Breast epithelium (tissue), 4 donors: ENCODE measurements around the gene RETREG1. TPM values are rescaled to one million over a fixed set of nuclear protein-coding genes. Genes with fewer than 3 reads are reported as not detected.

Experiments used
- DNase-seq, 2 donors: peaks; one replicate each; pipeline ENCODE4 v3.0.0-alpha.2; 2019; ENCODE audit warnings: low spot score in 2 of 2
- H3K27ac ChIP-seq, 2 donors: fragments of 200-600 bp; sonication (generic) in 1 of 2; one replicate each; pipeline ENCODE4 v1.5.1; 2016 to 2019; ENCODE audit warnings: mild to moderate bottlenecking in 1 of 2
- H3K27me3 ChIP-seq, 2 donors: fragments of 200-600 bp; sonication (generic) in 1 of 2; one replicate each; pipeline versions ENCODE4 v1.5.1 to v1.6.0; 2017 to 2019; ENCODE audit warnings: control low read depth in 1 of 2, mild to moderate bottlenecking in 1 of 2
- H3K36me3 ChIP-seq: fragments of 200-600 bp; one replicate; pipeline ENCODE4 v1.5.1; 2019
- H3K4me1 ChIP-seq, 2 donors: fragments of 200-600 bp; sonication (generic); one replicate each; pipeline ENCODE4 v1.5.1; 2016 to 2019; ENCODE audit warnings: control low read depth in 1 of 2
- H3K4me3 ChIP-seq, 3 donors: fragments of 200-600 bp; sonication (generic); 1 replicate in 2 of 3; 2 replicates in 1 of 3; pipeline ENCODE4 v1.5.1; 2016 to 2019; ENCODE audit warnings: mild to moderate bottlenecking in 3 of 3, moderate library complexity in 2 of 3
- H3K9me3 ChIP-seq, 2 donors: fragments of 200-600 bp; sonication (generic) in 1 of 2; one replicate each; pipeline ENCODE4 v1.5.1; 2016 to 2019; ENCODE audit warnings: control low read depth in 1 of 2
- POLR2A ChIP-seq: fragments of 450-650 bp; IDR thresholded peaks from one replicate; pipeline ENCODE4 v1.6.1; 2016; ENCODE audit warnings: antibody characterized with exemption, mild to moderate bottlenecking, moderate library complexity
- POLR2AphosphoS5 ChIP-seq, 3 donors: sonication (generic); formaldehyde crosslinking; IDR thresholded peaks; one replicate each; pipeline ENCODE4 v1.6.1; 2017; ENCODE audit warnings: antibody characterized with exemption in 3 of 3
- intact Hi-C: fragments of 100-400 bp; cut with DNase I; formaldehyde crosslinking; loops from one replicate; pipeline ENCODE4 v1.15.1; 2023; ENCODE audit warnings: low total_unique reads
- total RNA-seq, 3 donors: library from RNA; depleted of rRNA; stranded (reverse); fragments of >200 nt; gene quantifications; one replicate each; pipeline ENCODE4 v1.1.0, GENCODE V29; 2016
- TF ChIP-seq, protein P1 (sequence below), 3 donors: fragments of 450-650 bp; IDR thresholded peaks; one replicate each; pipeline ENCODE4 v1.5.1; 2016 to 2017; ENCODE audit warnings: antibody characterized with exemption in 3 of 3, mild to moderate bottlenecking in 3 of 3, moderate library complexity in 3 of 3

Gene RETREG1
- total RNA-seq, 3 donors from 2014 or later: 27.1 to 51.5 (median 37.7) TPM

DNA sequence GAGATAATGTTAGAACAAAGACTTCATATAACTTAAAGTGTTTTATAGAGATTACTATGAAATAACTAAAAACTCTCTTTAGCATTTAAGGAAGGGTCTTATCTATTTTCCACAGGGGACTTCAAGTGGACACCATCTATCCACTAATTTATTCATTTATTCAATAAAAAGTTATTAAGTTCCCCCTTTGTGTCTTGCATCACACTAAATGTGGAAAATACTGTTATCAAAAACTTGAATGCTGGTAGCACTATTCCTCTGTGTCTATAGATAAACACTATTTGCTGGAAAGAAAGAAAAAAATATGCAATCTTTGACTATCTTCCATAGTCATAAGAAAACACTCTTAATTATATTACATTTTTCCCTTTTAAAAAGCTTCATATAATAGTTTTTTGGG is 131.1 kb downstream of the RETREG1 start:
- Histone ChIP-seq H3K27me3 (no peaks in the 10 kb centered on the region), H3K9me3 (no peaks in the 10 kb centered on the region), H3K4me3 (no peak overlapping the region), H3K4me1 (no peaks in the 10 kb centered on the region), H3K27ac (no peak overlapping the region), H3K36me3 (no peaks in the 10 kb centered on the region)
- DNase-seq: no peak
- intact Hi-C loops: loop anchor here (10.0 kb wide), 1 partner anchor 179 kb away; no protein-coding TSS in a partner anchor
- TF ChIP-seq, protein P1, sequence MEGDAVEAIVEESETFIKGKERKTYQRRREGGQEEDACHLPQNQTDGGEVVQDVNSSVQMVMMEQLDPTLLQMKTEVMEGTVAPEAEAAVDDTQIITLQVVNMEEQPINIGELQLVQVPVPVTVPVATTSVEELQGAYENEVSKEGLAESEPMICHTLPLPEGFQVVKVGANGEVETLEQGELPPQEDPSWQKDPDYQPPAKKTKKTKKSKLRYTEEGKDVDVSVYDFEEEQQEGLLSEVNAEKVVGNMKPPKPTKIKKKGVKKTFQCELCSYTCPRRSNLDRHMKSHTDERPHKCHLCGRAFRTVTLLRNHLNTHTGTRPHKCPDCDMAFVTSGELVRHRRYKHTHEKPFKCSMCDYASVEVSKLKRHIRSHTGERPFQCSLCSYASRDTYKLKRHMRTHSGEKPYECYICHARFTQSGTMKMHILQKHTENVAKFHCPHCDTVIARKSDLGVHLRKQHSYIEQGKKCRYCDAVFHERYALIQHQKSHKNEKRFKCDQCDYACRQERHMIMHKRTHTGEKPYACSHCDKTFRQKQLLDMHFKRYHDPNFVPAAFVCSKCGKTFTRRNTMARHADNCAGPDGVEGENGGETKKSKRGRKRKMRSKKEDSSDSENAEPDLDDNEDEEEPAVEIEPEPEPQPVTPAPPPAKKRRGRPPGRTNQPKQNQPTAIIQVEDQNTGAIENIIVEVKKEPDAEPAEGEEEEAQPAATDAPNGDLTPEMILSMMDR (IDR thresholded peaks at IDR 0.05): no peak
- TF ChIP-seq POLR2A (no peak), POLR2AphosphoS5 (IDR thresholded peaks at IDR 0.05) (no peak)

DNA sequence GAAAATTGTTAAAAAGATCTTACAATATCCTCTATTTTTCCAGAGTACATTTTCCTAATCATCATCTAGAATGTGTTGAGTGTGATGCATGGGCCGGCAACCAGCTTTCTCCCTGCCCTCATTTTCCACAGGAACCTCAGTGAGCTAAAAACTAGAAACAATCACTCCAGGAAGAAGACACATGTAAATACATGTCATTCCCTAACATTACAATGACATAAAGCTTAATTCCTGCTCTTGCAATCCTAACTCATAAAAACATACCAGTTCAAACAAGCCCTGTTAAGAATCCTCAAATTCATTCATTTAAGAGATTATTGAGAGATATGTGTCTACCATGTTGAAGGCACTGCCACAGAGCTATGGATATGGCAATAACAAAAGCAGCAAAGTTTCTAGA is 132.7 kb downstream of the RETREG1 start:
- intact Hi-C loops: loop anchor here (10.0 kb wide), 1 partner anchor 181 kb away; no protein-coding TSS in a partner anchor
- TF ChIP-seq, protein P1 (IDR thresholded peaks at IDR 0.05): no peak
- TF ChIP-seq POLR2AphosphoS5 (IDR thresholded peaks at IDR 0.05): no peak
- TF ChIP-seq POLR2A: no peak
- no peak overlapping the region for H3K27ac ChIP-seq
- no peaks in the 10 kb centered on the region for H3K9me3 ChIP-seq
- no peak overlapping the region for H3K4me3 ChIP-seq
- no peak for DNase-seq
- no peaks in the 10 kb centered on the region for H3K4me1 ChIP-seq
- no peaks in the 10 kb centered on the region for H3K36me3 ChIP-seq
- H3K27me3 ChIP-seq: no peaks in the 10 kb centered on the region

DNA sequence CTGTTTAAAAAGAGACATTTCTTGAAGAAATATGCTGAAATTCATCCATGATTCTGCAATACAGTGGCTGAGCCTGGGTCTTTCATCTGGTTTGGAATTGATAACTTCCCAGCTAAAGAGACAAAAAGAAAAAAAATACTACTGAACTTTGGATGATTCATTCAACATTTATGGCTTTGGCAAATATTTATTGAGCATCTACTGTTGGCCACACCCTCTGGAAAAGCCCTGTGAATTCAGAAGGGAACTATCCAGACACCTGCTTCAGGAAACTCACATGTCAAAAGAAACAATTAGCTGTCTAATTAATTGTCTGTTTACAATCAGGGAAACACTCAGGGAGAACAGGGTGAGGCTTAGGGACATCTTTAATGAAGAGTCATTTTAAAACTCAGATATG is 133.4 kb downstream of the RETREG1 start:
- intact Hi-C loops: loop anchor here (10.0 kb wide), 1 partner anchor 181 kb away; no protein-coding TSS in a partner anchor
- Histone ChIP-seq H3K27ac (no peak overlapping the region), H3K27me3 (no peaks in the 10 kb centered on the region), H3K9me3 (no peaks in the 10 kb centered on the region), H3K36me3 (no peaks in the 10 kb centered on the region), H3K4me1 (no peaks in the 10 kb centered on the region), H3K4me3 (no peak overlapping the region)
- no peak for TF ChIP-seq POLR2AphosphoS5 (IDR thresholded peaks at IDR 0.05)
- no peak for TF ChIP-seq POLR2A
- TF ChIP-seq, protein P1 (IDR thresholded peaks at IDR 0.05): no peak
- DNase-seq: no peak

DNA sequence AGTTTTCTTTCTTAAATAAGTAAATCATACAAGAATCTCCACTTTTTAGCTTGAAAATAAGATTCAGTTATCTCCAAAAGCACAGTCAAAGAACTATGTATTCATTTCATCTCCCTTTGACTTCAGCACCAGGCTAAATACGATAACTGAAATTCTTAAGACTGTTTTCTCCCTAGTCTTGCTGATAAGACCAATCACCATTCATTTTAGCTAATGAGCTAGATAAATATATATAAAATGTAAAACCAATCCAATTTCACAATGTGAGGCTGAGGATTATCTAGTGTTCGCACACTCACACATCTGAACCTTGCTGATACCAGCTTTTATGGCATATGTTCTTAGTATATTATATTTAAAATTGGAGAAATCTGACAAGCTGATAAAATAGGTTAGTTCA is 133.9 kb downstream of the RETREG1 start:
- H3K27me3 ChIP-seq: no peaks in the 10 kb centered on the region
- H3K27ac ChIP-seq: no peak overlapping the region
- no peak overlapping the region for H3K4me3 ChIP-seq
- H3K4me1 ChIP-seq: no peaks in the 10 kb centered on the region
- intact Hi-C loops: loop anchor here (10.0 kb wide), 1 partner anchor 182 kb away; no protein-coding TSS in a partner anchor
- H3K9me3 ChIP-seq: no peaks in the 10 kb centered on the region
- no peaks in the 10 kb centered on the region for H3K36me3 ChIP-seq
- DNase-seq: no peak
- TF ChIP-seq POLR2AphosphoS5 (IDR thresholded peaks at IDR 0.05) (no peak), POLR2A (no peak)
- TF ChIP-seq, protein P1 (IDR thresholded peaks at IDR 0.05): no peak

DNA sequence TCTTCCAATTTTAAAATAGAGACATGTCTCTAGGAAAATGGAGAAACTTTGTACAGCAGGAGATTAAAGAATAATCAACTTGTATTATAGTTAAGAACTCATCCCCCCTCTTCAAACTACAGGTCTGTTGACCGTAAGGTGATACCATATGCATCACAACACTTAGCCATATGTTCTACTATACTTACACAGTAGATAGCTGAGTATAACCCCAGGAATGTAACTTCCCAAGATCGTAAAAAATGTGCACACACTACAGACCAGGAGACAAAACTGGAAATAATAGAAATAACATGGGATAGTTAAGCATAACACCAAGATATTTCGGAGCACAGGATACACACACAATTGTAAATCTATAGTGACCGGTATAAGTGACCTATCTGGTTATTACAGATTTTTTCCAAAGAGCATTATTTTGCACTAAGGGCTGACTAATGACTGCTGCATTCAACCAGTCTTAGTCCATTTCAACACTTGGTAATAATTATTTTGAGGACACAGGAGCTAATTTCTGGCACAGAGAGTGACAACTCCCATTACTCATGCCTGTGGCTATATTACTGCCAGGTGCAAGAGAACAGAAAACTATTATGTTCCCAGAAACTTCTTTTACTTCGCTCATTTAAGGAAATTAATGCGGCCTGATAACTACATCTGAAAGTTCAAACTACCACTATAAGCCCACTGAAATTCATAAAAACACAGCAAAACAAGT is 135.8 kb downstream of the RETREG1 start:
- Histone ChIP-seq H3K27ac (no peak overlapping the region), H3K4me1 (no peaks in the 10 kb centered on the region), H3K36me3 (no peaks in the 10 kb centered on the region), H3K9me3 (no peaks in the 10 kb centered on the region), H3K4me3 (no peak overlapping the region), H3K27me3 (no peaks in the 10 kb centered on the region)
- TF ChIP-seq, protein P1 (IDR thresholded peaks at IDR 0.05): no peak
- no peak for TF ChIP-seq POLR2A
- no peak for TF ChIP-seq POLR2AphosphoS5 (IDR thresholded peaks at IDR 0.05)
- intact Hi-C loops: loop anchor here (10.0 kb wide), 1 partner anchor 184 kb away; no protein-coding TSS in a partner anchor
- no peak for DNase-seq
